Adipocyte (in vitro differentiated cells): ENCODE measurements around the gene SOD3.
A peak's percentile ranks its signal among the peaks of the same experiment; 100 is the strongest.

ENCODE experiments used
- DNase-seq: peaks from one replicate; pipeline ENCODE4 v3.0.0-alpha.2; 2015; ENCODE audit warnings: low read depth
- H3K27me3 ChIP-seq: replicated peaks from 2 replicates; pipeline ENCODE4 v1.7.0; 2013; ENCODE audit warnings: mild to moderate bottlenecking, low read length, moderate library complexity; ENCODE audit not compliant: control insufficient read depth, insufficient read depth
- H3K36me3 ChIP-seq: 2 replicates; pipeline ENCODE4 v1.7.0; 2013; ENCODE audit warnings: low read length, mild to moderate bottlenecking, moderate library complexity; ENCODE audit not compliant: control insufficient read depth, insufficient read depth, severe bottlenecking
- H3K4me1 ChIP-seq: 2 replicates; pipeline ENCODE4 v1.7.0; 2013; ENCODE audit warnings: mild to moderate bottlenecking, low read length, moderate library complexity; ENCODE audit not compliant: control insufficient read depth, insufficient read depth
- H3K4me3 ChIP-seq: 2 replicates; pipeline ENCODE4 v1.7.0; 2013; ENCODE audit warnings: mild to moderate bottlenecking, low read length, moderate library complexity
- H3K9ac ChIP-seq: 2 replicates; pipeline ENCODE4 v1.7.0; 2013; ENCODE audit warnings: mild to moderate bottlenecking, low read length, moderate library complexity
- H3K9me3 ChIP-seq: 2 replicates; pipeline ENCODE4 v1.7.0; 2013; ENCODE audit warnings: mild to moderate bottlenecking, low read length, moderate library complexity; ENCODE audit not compliant: control insufficient read depth

SOD3 gene

GRCh38 chr4:24775750-24776149, 19.6 kb upstream of the SOD3 start:
- no peak for DNase-seq
- H3K36me3 ChIP-seq, result no peaks in the 10 kb centered on the region
- H3K4me3 ChIP-seq, result no peak overlapping the region
- no peak overlapping the region for H3K9ac ChIP-seq
- no peaks in the 10 kb centered on the region for H3K9me3 ChIP-seq
- H3K4me1 ChIP-seq, result peaks cover 50% of the 10 kb centered on the region
- no peaks in the 10 kb centered on the region for H3K27me3 ChIP-seq

GRCh38 chr4:24777536-24778463, 17.6 kb upstream of the SOD3 start:
- DNase-seq, result no peak
- no peaks in the 10 kb centered on the region for H3K27me3 ChIP-seq
- peaks cover 51% of the 10 kb centered on the region for H3K4me1 ChIP-seq
- no peak overlapping the region for H3K9ac ChIP-seq
- peak overlapping the region; percentile 2 for H3K4me3 ChIP-seq
- no peaks in the 10 kb centered on the region for H3K36me3 ChIP-seq
- no peaks in the 10 kb centered on the region for H3K9me3 ChIP-seq

- Histone ChIP-seq H3K9ac (no peak overlapping the region), H3K4me1 (peaks cover 51% of the 10 kb centered on the region), H3K4me3 (peak overlapping the region; percentile 2), H3K27me3 (no peaks in the 10 kb centered on the region), H3K36me3 (no peaks in the 10 kb centered on the region), H3K9me3 (no peaks in the 10 kb centered on the region)
- DNase-seq, result peak; percentile 98
These were observed 16.7 kb upstream of the SOD3 start for GRCh38 chr4:24778464-24779225.

- no peak for DNase-seq
- Histone ChIP-seq H3K36me3 (no peaks in the 10 kb centered on the region), H3K4me3 (no peak overlapping the region), H3K9me3 (no peaks in the 10 kb centered on the region), H3K9ac (no peak overlapping the region), H3K4me1 (peaks cover 34% of the 10 kb centered on the region), H3K27me3 (no peaks in the 10 kb centered on the region)
These were observed 14.4 kb upstream of the SOD3 start for GRCh38 chr4:24780936-24781495.

GRCh38 chr4:24781999-24782745, 13.2 kb upstream of the SOD3 start:
- peaks cover under 1% of the 10 kb centered on the region for H3K9me3 ChIP-seq
- H3K36me3 ChIP-seq, result no peaks in the 10 kb centered on the region
- H3K4me3 ChIP-seq, result no peak overlapping the region
- H3K9ac ChIP-seq, result no peak overlapping the region
- no peaks in the 10 kb centered on the region for H3K27me3 ChIP-seq
- DNase-seq, result no peak
- peaks cover 32% of the 10 kb centered on the region for H3K4me1 ChIP-seq

GRCh38 chr4:24783506-24783905, 11.9 kb upstream of the SOD3 start:
- H3K36me3 ChIP-seq, result no peaks in the 10 kb centered on the region
- no peaks in the 10 kb centered on the region for H3K27me3 ChIP-seq
- no peak overlapping the region for H3K9ac ChIP-seq
- peaks cover 4% of the 10 kb centered on the region for H3K9me3 ChIP-seq
- H3K4me1 ChIP-seq, result peaks cover 20% of the 10 kb centered on the region
- DNase-seq, result no peak
- H3K4me3 ChIP-seq, result no peak overlapping the region

- Histone ChIP-seq H3K4me3 (no peak overlapping the region), H3K36me3 (no peaks in the 10 kb centered on the region), H3K4me1 (peaks cover 21% of the 10 kb centered on the region), H3K9ac (no peak overlapping the region), H3K27me3 (no peaks in the 10 kb centered on the region), H3K9me3 (peaks cover 4% of the 10 kb centered on the region)
- no peak for DNase-seq
These were observed 4.3 kb upstream of the SOD3 start for GRCh38 chr4:24791043-24791442.

GRCh38 chr4:24792552-24792951, 2.8 kb upstream of the SOD3 start:
- peaks cover 35% of the 10 kb centered on the region for H3K4me1 ChIP-seq
- H3K9me3 ChIP-seq, result no peaks in the 10 kb centered on the region
- DNase-seq, result no peak
- no peak overlapping the region for H3K9ac ChIP-seq
- no peaks in the 10 kb centered on the region for H3K27me3 ChIP-seq
- H3K36me3 ChIP-seq, result no peaks in the 10 kb centered on the region
- no peak overlapping the region for H3K4me3 ChIP-seq

GRCh38 chr4:24793219-24794005, 2.0 kb upstream of the SOD3 start:
- H3K4me3 ChIP-seq, result no peak overlapping the region
- H3K36me3 ChIP-seq, result no peaks in the 10 kb centered on the region
- no peak for DNase-seq
- no peaks in the 10 kb centered on the region for H3K27me3 ChIP-seq
- no peaks in the 10 kb centered on the region for H3K9me3 ChIP-seq
- H3K4me1 ChIP-seq, result peaks cover 35% of the 10 kb centered on the region
- H3K9ac ChIP-seq, result no peak overlapping the region

- no peaks in the 10 kb centered on the region for H3K36me3 ChIP-seq
- no peak for DNase-seq
These were observed 1.3 kb upstream of the SOD3 start for GRCh38 chr4:24794051-24794450.

More at GRCh38 chr4:24794051-24794450, 1.3 kb upstream of the SOD3 start:
- Histone ChIP-seq H3K9ac (peak overlapping the region; percentile 96), H3K4me1 (peaks cover 35% of the 10 kb centered on the region), H3K4me3 (peak overlapping the region; percentile 92), H3K27me3 (no peaks in the 10 kb centered on the region), H3K9me3 (no peaks in the 10 kb centered on the region)
